IPS DF 6.9 (cell line): ENCODE results near the gene GATAD2A.

Experiments
- DNase-seq: peaks from one replicate; pipeline ENCODE4 v3.0.0-alpha.2; 2013; ENCODE audit warnings: low read depth, low spot score
- H3K27ac ChIP-seq: one replicate; pipeline ENCODE4 v1.5.1; 2013; ENCODE audit warnings: low read length, control low read depth
- H3K27me3 ChIP-seq: 2 replicates; pipeline ENCODE4 v1.6.1; 2013; ENCODE audit warnings: mild to moderate bottlenecking, low read length; ENCODE audit not compliant: control insufficient read depth, insufficient read depth
- H3K36me3 ChIP-seq: 2 replicates; pipeline ENCODE4 v1.6.1; 2013; ENCODE audit warnings: low read length; ENCODE audit not compliant: control insufficient read depth, insufficient read depth
- H3K4me1 ChIP-seq: 2 replicates; pipeline ENCODE4 v1.6.1; 2013; ENCODE audit warnings: low read length; ENCODE audit not compliant: control insufficient read depth, insufficient read depth
- H3K4me3 ChIP-seq: 2 replicates; pipeline ENCODE4 v1.5.1; 2013; ENCODE audit warnings: mild to moderate bottlenecking, low read length
- H3K9me3 ChIP-seq: 2 replicates; pipeline ENCODE4 v1.6.1; 2013; ENCODE audit warnings: low read length, inconsistent platforms; ENCODE audit not compliant: control insufficient read depth, insufficient read depth
- WGBS: extraction: QIAGEN DNeasy Blood & Tissue Kit; methylation state at CpG from one replicate; pipeline ENCODE4 v1.1.7; 2013; ENCODE audit warnings: mixed read lengths, missing lambda C conversion rate; ENCODE audit not compliant: insufficient read length, insufficient coverage; 5-methylcytosine and 5-hydroxymethylcytosine counted together

GATAD2A gene, protein sequence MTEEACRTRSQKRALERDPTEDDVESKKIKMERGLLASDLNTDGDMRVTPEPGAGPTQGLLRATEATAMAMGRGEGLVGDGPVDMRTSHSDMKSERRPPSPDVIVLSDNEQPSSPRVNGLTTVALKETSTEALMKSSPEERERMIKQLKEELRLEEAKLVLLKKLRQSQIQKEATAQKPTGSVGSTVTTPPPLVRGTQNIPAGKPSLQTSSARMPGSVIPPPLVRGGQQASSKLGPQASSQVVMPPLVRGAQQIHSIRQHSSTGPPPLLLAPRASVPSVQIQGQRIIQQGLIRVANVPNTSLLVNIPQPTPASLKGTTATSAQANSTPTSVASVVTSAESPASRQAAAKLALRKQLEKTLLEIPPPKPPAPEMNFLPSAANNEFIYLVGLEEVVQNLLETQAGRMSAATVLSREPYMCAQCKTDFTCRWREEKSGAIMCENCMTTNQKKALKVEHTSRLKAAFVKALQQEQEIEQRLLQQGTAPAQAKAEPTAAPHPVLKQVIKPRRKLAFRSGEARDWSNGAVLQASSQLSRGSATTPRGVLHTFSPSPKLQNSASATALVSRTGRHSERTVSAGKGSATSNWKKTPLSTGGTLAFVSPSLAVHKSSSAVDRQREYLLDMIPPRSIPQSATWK

DNA sequence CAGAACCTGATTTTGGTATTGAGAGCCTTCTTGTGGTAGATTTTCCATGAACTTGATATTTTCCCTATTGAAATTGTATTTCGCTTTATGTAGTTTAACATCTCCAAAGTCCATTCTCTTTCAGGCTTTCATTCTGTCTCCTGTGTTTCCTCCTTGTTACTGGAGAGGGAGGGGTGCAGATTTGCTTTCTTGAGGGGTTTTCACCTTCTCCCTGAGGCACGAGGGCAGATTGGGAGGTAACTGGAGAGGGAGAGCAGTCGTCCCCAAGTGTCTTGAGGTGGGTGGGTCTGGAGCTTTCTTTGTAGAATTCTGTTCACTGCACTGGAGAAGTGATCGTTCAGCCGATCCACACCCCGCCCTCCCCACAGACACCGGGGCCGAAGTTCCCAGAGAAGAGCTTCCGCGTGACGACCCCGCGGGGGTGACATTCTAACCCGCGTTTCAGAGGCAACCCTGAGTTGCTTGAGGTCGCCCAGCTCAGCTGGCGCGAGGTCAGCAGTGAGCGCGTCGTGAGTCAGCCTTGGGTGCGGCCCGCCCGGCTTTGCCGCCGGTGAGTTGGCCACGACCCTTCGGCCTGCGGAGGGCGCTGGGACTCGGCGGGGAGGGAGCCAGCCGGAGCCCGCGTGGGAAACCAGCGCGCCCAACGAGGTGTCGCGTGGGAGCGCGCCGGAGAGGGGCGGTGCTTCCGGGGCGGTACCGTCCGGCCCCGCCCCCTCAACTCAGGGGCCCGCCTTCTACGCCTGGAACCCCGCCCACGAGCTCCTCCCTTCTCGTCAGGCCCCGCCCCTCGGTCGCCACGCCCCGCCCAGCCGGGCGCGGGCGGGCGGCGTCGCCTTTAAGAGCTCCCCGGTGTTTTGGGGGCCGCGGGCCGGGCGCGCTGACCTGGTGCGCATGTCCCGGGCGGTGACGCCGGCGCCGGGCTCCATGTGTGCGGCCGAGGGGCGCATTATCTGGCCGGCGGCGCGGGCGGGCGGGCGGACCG is at the start of gene GATAD2A:
Gene GATAD2A, plus strand, starts transcription at position 797 of the 982 bp plus-strand sequence. CDS start 59,671 bp downstream, outside the sequence.
- no peak within 1 kb of the TSS for H3K27ac ChIP-seq
- WGBS: no CpG with 5 or more reads among the region's 90 CpGs
- H3K4me3 ChIP-seq: peak within 1 kb of the TSS; percentile 74
- peaks cover 6% of the 10 kb centered on the region for H3K4me1 ChIP-seq
- DNase-seq: peak; percentile 48
- H3K36me3 ChIP-seq: no peaks in the 10 kb centered on the region
- H3K27me3 ChIP-seq: no peaks in the 10 kb centered on the region
- no peaks in the 10 kb centered on the region for H3K9me3 ChIP-seq

DNA sequence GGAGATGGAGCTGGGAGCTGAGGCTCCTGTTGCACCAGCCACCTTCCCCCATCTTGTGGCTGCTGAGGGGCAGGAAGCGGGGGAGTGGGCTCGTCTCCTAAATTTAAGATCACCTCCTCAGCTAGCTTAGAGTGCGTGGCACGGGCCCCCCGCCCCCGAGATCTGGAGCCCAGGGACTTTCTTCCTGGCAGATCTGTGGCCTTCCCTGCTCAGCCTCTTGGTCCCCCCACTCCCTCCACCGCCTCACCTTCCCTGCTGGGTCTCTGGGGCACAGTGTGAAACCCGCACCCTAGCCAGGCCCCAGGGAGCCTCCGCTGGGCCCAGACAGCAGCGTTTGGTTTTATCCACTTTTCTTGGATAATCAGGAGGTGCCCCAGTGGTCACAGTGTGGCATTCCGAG is 49.0 kb upstream of the GATAD2A start:
- H3K9me3 ChIP-seq: no peaks in the 10 kb centered on the region
- peaks cover 31% of the 10 kb centered on the region for H3K36me3 ChIP-seq
- no peak for DNase-seq
- no peak overlapping the region for H3K4me3 ChIP-seq
- no peaks in the 10 kb centered on the region for H3K27me3 ChIP-seq
- no CpG with 5 or more reads among the region's 11 CpGs for WGBS
- no peak overlapping the region for H3K27ac ChIP-seq
- no peaks in the 10 kb centered on the region for H3K4me1 ChIP-seq

DNA sequence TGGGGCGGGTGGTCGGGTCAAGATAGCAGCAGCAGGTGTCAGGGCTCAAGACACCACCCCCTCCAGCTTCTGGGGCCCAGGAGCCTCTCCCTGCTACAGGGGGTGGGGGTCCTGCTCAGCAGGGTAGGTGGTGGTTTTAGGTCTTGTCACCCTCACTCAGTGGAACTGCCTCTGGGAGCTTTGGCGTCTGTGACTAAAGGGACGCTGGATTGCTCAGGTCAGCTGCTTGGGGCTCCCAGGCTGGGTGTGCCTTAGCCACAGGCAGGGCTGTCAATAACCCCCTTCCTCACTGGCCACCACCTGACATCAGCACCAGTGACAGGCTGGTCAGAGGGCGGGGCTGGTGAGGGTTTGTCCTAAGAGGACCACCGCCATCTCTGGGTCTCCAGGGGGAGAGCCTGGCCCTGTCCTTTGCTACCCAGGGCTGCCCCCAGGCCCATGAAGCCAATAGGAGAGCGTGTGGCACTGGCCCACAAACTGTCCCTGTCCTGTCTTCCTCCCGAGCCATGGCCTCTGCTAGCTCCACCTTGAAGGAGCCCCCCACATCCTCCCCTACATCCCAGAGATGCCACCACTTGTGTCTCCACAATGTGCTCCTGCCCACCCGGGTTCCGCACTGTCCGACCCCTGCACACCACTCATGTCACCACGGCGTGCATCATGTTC is 48.4 kb upstream of the GATAD2A start:
- H3K9me3 ChIP-seq: no peaks in the 10 kb centered on the region
- no peak overlapping the region for H3K27ac ChIP-seq
- peaks cover 31% of the 10 kb centered on the region for H3K36me3 ChIP-seq
- no peaks in the 10 kb centered on the region for H3K4me1 ChIP-seq
- no peak for DNase-seq
- H3K27me3 ChIP-seq: no peaks in the 10 kb centered on the region
- H3K4me3 ChIP-seq: no peak overlapping the region
- no CpG with 5 or more reads among the region's 13 CpGs for WGBS

DNA sequence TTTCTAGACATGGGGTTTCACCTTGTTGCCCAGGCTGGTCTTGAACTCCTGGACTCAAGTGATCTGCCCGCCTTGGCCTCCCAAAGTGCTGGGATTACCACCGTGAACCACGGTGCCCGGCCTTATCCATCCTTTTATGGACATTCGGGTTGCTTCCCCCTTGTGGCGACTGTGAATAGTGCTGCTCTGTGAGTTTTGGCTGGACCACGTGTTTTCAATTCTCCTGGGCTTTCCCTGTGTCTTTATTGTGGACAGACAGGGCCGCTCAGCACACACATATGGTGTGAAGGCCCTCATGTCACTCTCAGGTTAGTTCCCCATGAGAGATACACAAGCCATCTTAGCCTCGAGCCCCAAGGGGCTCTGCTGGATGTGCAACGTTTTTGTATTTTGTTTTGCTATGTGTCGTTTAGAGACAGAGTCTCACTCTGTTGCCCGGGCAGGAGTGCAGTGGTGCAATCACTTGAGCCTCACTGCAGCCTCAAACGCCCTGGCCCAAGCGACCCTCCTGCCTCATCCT is 44.3 kb upstream of the GATAD2A start:
- Histone ChIP-seq H3K36me3 (0 out of 2 replicates have a peak, but pooled peaks cover 2% of the 10 kb centered on the region), H3K27me3 (no peaks in the 10 kb centered on the region), H3K9me3 (no peaks in the 10 kb centered on the region), H3K4me1 (no peaks in the 10 kb centered on the region), H3K27ac (no peak overlapping the region), H3K4me3 (no peak overlapping the region)
- no CpG with 5 or more reads among the region's 14 CpGs for WGBS
- DNase-seq: peak; percentile 92

- DNase-seq: no peak
- no peaks in the 10 kb centered on the region for H3K27me3 ChIP-seq
- no peaks in the 10 kb centered on the region for H3K9me3 ChIP-seq
- no peak overlapping the region for H3K27ac ChIP-seq
- H3K4me3 ChIP-seq: no peak overlapping the region
- no CpG with 5 or more reads among the region's 4 CpGs for WGBS
- H3K36me3 ChIP-seq: no peaks in the 10 kb centered on the region
- H3K4me1 ChIP-seq: peaks cover 2% of the 10 kb centered on the region; the same call in 1 of the 2 replicates
Observed at GRCh38 chr19:19362075-19362474, 43.4 kb upstream of the GATAD2A start.

DNA sequence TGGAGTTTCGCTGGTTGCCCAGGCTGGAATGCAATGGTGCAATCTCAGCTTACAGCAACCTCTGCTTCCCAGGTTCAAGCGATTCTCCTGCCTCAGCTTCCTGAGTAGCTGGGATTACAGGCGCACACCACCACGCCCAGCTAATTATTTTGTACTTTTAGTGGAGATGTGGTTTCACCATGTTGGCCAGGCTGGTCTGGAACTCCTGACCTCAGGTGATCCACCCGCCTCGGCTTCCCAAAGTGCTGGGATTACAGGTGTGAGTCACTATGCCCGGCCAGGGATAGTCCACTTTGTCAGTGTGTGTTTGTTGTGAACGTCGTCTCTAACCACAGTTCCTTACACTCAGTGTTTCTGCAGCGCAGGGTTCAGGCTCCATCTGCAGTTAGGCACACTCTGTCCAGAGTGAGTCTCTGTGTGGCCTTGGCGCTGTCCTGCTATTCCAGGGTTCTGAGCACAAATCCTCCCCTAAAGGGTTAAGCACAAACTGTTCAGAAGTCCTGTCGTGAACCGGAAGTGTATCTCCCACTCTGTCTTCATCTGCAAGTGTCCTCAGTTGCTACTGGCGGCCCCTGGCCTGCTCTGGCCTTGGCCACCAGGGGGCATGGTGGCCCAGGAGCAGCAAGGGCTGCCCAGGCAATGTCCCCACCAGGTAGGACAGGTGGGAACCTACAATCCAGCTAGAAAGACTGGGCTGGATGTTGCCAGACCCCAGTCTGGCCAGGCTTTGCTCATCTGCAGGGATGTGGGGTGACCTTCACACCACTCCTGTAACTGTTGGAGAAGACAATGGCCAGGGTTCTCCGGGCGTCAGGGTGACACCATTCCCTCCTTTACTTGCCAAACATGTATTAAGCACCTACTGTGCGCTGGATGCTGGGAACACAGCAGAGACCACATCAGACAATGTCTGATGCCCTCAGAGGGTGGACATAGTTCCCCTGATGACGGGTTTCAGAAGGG is 38.8 kb upstream of the GATAD2A start:
- no CpG with 5 or more reads among the region's 18 CpGs for WGBS
- DNase-seq: peak; percentile 83
- Histone ChIP-seq H3K4me1 (peaks cover 4% of the 10 kb centered on the region; the same call in 1 of the 2 replicates), H3K36me3 (no peaks in the 10 kb centered on the region), H3K4me3 (no peak overlapping the region), H3K27me3 (no peaks in the 10 kb centered on the region), H3K27ac (no peak overlapping the region), H3K9me3 (no peaks in the 10 kb centered on the region)

- no peaks in the 10 kb centered on the region for H3K27me3 ChIP-seq
- H3K36me3 ChIP-seq: no peaks in the 10 kb centered on the region
- no peak overlapping the region for H3K27ac ChIP-seq
- H3K4me3 ChIP-seq: no peak overlapping the region
- peaks cover 4% of the 10 kb centered on the region; the same call in 1 of the 2 replicates for H3K4me1 ChIP-seq
- WGBS: no CpG with 5 or more reads among the region's 7 CpGs
- H3K9me3 ChIP-seq: no peaks in the 10 kb centered on the region
- DNase-seq: no peak
Observed at GRCh38 chr19:19368087-19368486, 37.4 kb upstream of the GATAD2A start.

DNA sequence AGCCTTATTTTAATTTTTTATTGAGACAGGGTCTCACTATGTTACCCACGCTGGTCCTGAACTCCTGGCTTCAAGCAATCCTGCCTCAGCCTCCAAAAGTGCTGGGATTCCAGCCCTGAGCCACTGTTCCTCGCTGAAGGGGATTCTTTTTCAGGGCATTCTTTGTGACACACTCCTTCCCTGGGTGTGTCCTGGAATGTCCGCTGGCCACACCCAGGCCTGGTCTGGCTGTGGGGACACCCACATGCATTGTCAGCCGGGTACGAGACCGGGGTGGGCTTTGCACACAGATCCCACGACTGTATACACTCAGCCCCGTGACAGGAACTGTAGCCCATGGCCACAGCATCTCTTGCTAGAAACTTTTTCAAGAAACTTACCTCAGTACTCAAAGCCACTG is 34.4 kb upstream of the GATAD2A start:
- no CpG with 5 or more reads among the region's 8 CpGs for WGBS
- H3K36me3 ChIP-seq: no peaks in the 10 kb centered on the region
- DNase-seq: no peak
- H3K4me1 ChIP-seq: peaks cover 4% of the 10 kb centered on the region; the same call in 1 of the 2 replicates
- H3K27me3 ChIP-seq: no peaks in the 10 kb centered on the region
- H3K4me3 ChIP-seq: no peak overlapping the region
- H3K27ac ChIP-seq: no peak overlapping the region
- H3K9me3 ChIP-seq: no peaks in the 10 kb centered on the region
